ENCODE data around the gene ITM2B.

ITM2B gene

DNA sequence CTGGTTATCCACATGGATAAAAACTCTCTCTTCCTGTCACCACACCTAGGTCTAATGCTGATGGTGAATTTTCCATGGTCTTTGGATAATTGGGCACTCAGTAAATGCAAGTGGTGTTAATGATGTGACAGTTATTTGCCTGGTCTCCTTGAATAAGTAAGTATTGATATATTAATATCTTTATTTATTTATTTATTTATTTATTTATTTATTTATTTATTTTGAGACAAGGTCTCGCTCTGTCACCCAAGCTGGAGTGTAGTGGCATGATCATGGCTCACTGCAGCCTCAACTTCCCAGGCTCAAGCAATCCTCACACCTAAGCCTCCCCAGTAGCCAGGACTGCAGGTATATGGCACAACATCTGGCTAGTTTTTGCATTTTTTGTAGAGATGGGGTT lies 46.3 kb upstream of the ITM2B start:
- TF ChIP-seq POLR2AphosphoS5 (IDR thresholded peaks at IDR 0.05; ENCODE audit: low read depth) (no peak), SPI1 (IDR thresholded peaks at IDR 0.05; ENCODE audit: borderline replicate concordance, low read depth) (no peak)
- TF ChIP-seq, protein P1, sequence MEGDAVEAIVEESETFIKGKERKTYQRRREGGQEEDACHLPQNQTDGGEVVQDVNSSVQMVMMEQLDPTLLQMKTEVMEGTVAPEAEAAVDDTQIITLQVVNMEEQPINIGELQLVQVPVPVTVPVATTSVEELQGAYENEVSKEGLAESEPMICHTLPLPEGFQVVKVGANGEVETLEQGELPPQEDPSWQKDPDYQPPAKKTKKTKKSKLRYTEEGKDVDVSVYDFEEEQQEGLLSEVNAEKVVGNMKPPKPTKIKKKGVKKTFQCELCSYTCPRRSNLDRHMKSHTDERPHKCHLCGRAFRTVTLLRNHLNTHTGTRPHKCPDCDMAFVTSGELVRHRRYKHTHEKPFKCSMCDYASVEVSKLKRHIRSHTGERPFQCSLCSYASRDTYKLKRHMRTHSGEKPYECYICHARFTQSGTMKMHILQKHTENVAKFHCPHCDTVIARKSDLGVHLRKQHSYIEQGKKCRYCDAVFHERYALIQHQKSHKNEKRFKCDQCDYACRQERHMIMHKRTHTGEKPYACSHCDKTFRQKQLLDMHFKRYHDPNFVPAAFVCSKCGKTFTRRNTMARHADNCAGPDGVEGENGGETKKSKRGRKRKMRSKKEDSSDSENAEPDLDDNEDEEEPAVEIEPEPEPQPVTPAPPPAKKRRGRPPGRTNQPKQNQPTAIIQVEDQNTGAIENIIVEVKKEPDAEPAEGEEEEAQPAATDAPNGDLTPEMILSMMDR (IDR thresholded peaks at IDR 0.05; ENCODE audit: insufficient read depth, low read length): no peak
- TF ChIP-seq, protein P2, sequence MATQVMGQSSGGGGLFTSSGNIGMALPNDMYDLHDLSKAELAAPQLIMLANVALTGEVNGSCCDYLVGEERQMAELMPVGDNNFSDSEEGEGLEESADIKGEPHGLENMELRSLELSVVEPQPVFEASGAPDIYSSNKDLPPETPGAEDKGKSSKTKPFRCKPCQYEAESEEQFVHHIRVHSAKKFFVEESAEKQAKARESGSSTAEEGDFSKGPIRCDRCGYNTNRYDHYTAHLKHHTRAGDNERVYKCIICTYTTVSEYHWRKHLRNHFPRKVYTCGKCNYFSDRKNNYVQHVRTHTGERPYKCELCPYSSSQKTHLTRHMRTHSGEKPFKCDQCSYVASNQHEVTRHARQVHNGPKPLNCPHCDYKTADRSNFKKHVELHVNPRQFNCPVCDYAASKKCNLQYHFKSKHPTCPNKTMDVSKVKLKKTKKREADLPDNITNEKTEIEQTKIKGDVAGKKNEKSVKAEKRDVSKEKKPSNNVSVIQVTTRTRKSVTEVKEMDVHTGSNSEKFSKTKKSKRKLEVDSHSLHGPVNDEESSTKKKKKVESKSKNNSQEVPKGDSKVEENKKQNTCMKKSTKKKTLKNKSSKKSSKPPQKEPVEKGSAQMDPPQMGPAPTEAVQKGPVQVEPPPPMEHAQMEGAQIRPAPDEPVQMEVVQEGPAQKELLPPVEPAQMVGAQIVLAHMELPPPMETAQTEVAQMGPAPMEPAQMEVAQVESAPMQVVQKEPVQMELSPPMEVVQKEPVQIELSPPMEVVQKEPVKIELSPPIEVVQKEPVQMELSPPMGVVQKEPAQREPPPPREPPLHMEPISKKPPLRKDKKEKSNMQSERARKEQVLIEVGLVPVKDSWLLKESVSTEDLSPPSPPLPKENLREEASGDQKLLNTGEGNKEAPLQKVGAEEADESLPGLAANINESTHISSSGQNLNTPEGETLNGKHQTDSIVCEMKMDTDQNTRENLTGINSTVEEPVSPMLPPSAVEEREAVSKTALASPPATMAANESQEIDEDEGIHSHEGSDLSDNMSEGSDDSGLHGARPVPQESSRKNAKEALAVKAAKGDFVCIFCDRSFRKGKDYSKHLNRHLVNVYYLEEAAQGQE (IDR thresholded peaks at IDR 0.05; ENCODE audit: insufficient replicate concordance, low read depth): no peak
- no peaks in the 10 kb centered on the region for H3K27me3 ChIP-seq (ENCODE audit: insufficient read depth, poor library complexity, severe bottlenecking)
- DNase-seq (ENCODE audit: low read depth in 1 of 2, low spot score in 1 of 2): no peak
- H3K27ac ChIP-seq (replicated peaks): no peak overlapping the region
- no peak overlapping the region for H3K4me3 ChIP-seq (replicated peaks; ENCODE audit: insufficient read depth, low read length)

DNA sequence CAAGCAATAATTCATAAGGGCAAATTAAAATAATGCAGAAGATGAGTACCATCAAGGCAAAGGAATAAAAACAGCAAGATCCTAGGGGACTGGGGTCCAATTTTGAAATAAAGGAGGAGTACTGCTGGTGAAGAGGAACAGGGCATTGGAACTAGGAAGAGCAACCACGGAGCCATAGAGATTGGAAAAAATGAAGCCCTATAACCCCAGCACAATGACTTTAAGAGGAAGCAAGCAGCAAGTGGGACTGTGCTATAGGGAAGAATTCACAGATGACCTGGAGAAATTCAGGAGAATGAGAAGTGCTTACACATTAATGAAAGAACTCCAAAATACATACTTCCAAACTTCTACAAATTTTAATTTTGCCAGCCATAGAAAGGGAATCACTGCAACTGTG lies 44.9 kb upstream of the ITM2B start:
- Histone ChIP-seq H3K27ac (replicated peaks) (no peak overlapping the region), H3K4me3 (replicated peaks; ENCODE audit: insufficient read depth, low read length) (no peak overlapping the region), H3K27me3 (ENCODE audit: insufficient read depth, poor library complexity, severe bottlenecking) (no peaks in the 10 kb centered on the region)
- no peak for DNase-seq (ENCODE audit: low read depth in 1 of 2, low spot score in 1 of 2)
- TF ChIP-seq SPI1 (IDR thresholded peaks at IDR 0.05; ENCODE audit: borderline replicate concordance, low read depth): no peak
- TF ChIP-seq, protein P2 (IDR thresholded peaks at IDR 0.05; ENCODE audit: insufficient replicate concordance, low read depth): no peak
- no peak for TF ChIP-seq GABPA (IDR thresholded peaks at IDR 0.05; ENCODE audit: low read depth)
- TF ChIP-seq, protein P1 (IDR thresholded peaks at IDR 0.05; ENCODE audit: insufficient read depth, low read length): no peak
- TF ChIP-seq POLR2AphosphoS5 (IDR thresholded peaks at IDR 0.05; ENCODE audit: low read depth): no peak

DNA sequence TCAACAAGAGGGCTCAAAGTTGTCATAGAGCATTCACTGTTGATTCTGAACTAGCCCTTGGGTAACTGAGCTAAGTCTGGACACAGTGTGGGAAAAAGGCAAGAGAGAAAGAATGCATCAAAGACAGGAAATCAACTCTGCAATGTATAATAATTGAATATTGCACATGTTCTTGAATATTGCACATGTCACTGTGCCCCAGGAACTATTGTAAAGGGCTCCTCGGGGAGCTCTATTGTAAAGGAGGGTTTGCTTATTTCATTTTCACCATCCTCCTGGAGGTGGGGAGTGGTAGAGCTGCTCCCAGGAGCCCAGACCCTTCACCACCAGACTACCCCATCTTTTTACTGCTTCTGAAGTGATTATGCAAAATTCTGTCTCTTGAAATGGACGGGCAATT lies 44.4 kb upstream of the ITM2B start:
- TF ChIP-seq GABPA (IDR thresholded peaks at IDR 0.05; ENCODE audit: low read depth) (no peak), POLR2AphosphoS5 (IDR thresholded peaks at IDR 0.05; ENCODE audit: low read depth) (no peak)
- TF ChIP-seq, protein P1 (IDR thresholded peaks at IDR 0.05; ENCODE audit: insufficient read depth, low read length): no peak
- DNase-seq (ENCODE audit: low read depth in 1 of 2, low spot score in 1 of 2): no peak
- Histone ChIP-seq H3K27me3 (ENCODE audit: insufficient read depth, poor library complexity, severe bottlenecking) (no peaks in the 10 kb centered on the region), H3K4me3 (replicated peaks; ENCODE audit: insufficient read depth, low read length) (no peak overlapping the region), H3K27ac (replicated peaks) (no peak overlapping the region)

DNA sequence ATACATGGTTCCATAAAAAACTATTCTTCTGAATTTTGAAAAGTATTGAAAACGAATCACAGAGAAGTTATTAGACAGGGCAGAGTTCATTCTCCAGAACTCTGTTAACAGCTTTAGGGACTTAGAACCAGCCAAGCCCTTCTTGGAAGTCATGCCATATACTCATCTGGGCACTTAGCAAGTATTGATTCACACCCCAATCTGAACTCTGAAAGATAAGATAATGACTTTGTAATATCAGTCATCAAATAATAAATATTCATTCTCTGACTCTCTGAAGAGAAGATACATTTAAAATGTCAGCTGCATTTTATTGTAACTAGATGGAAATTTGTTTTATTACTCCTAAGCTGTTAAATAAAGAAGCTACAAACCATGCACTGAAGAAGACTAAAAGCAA lies 43.8 kb upstream of the ITM2B start:
- no peak for DNase-seq (ENCODE audit: low read depth in 1 of 2, low spot score in 1 of 2)
- H3K27me3 ChIP-seq (ENCODE audit: insufficient read depth, poor library complexity, severe bottlenecking): no peaks in the 10 kb centered on the region
- TF ChIP-seq, protein P2 (IDR thresholded peaks at IDR 0.05; ENCODE audit: insufficient replicate concordance, low read depth): no peak
- TF ChIP-seq, protein P1 (IDR thresholded peaks at IDR 0.05; ENCODE audit: insufficient read depth, low read length): no peak
- no peak for TF ChIP-seq GABPA (IDR thresholded peaks at IDR 0.05; ENCODE audit: low read depth)
- no peak for TF ChIP-seq POLR2AphosphoS5 (IDR thresholded peaks at IDR 0.05; ENCODE audit: low read depth)
- TF ChIP-seq SPI1 (IDR thresholded peaks at IDR 0.05; ENCODE audit: borderline replicate concordance, low read depth): no peak
- no peak overlapping the region for H3K27ac ChIP-seq (replicated peaks)
- no peak overlapping the region for H3K4me3 ChIP-seq (replicated peaks; ENCODE audit: insufficient read depth, low read length)

Measured in HL-60 (cell line).